HEK293 (cell line): ENCODE results near the gene FBN2.

Experiments used
- ZBTB21 ChIP-seq: fragments of 450-650 bp; formaldehyde crosslinking; IDR thresholded peaks from 2 replicates; pipeline ENCODE4 v1.5.1; 2017; ENCODE audit warnings: missing biosample characterization, missing genetic modification characterization
- ZFP3 ChIP-seq: fragments of 450-650 bp; formaldehyde crosslinking; IDR thresholded peaks from 2 replicates; pipeline ENCODE4 v1.5.1; 2016; ENCODE audit warnings: low read depth, missing biosample characterization, missing genetic modification characterization
- ZNF138 ChIP-seq: fragments of 450-650 bp; formaldehyde crosslinking; IDR thresholded peaks from 2 replicates; pipeline ENCODE4 v1.5.1; 2016; ENCODE audit warnings: missing biosample characterization, missing genetic modification characterization, borderline replicate concordance
- ZNF146 ChIP-seq: fragments of 450-650 bp; formaldehyde crosslinking; IDR thresholded peaks from 2 replicates; pipeline ENCODE4 v1.5.1; 2016; ENCODE audit warnings: missing biosample characterization, missing genetic modification characterization
- ZNF174 ChIP-seq: fragments of 450-650 bp; formaldehyde crosslinking; IDR thresholded peaks from 2 replicates; pipeline ENCODE4 v1.5.0; 2017; ENCODE audit warnings: missing biosample characterization, mild to moderate bottlenecking, missing genetic modification characterization
- ZNF302 ChIP-seq: fragments of 450-650 bp; formaldehyde crosslinking; IDR thresholded peaks from 2 replicates; pipeline ENCODE4 v1.5.1; 2016; ENCODE audit warnings: missing biosample characterization, missing genetic modification characterization, low read depth
- ZNF561 ChIP-seq: fragments of 450-650 bp; IDR thresholded peaks from 2 replicates; pipeline ENCODE4 v1.5.1; 2018; ENCODE audit warnings: missing biosample characterization, missing genetic modification characterization, borderline replicate concordance
- ZNF585B ChIP-seq: fragments of 450-650 bp; formaldehyde crosslinking; IDR thresholded peaks from 2 replicates; pipeline ENCODE4 v1.5.1; 2016; ENCODE audit warnings: missing biosample characterization, missing genetic modification characterization
- ZNF707 ChIP-seq: fragments of 450-650 bp; formaldehyde crosslinking; IDR thresholded peaks from 2 replicates; pipeline ENCODE4 v1.5.1; 2016; ENCODE audit warnings: missing biosample characterization, missing genetic modification characterization
- ZNF830 ChIP-seq: fragments of 450-650 bp; IDR thresholded peaks from 2 replicates; pipeline ENCODE4 v1.5.0; 2018; ENCODE audit warnings: missing biosample characterization, missing genetic modification characterization, low read depth, mild to moderate bottlenecking, moderate library complexity
- TF ChIP-seq, protein P1 (sequence below): fragments of 450-650 bp; formaldehyde crosslinking; IDR thresholded peaks from 2 replicates; pipeline ENCODE4 v1.5.1; 2016; ENCODE audit warnings: missing biosample characterization, missing genetic modification characterization
- TF ChIP-seq, protein P2 (sequence below): fragments of 450-650 bp; formaldehyde crosslinking; IDR thresholded peaks from 2 replicates; pipeline ENCODE4 v1.5.1; 2016; ENCODE audit warnings: missing biosample characterization, missing genetic modification characterization
- TF ChIP-seq, protein P3 (sequence below): fragments of 450-650 bp; formaldehyde crosslinking; IDR thresholded peaks from 2 replicates; pipeline ENCODE4 v1.5.1; 2016; ENCODE audit warnings: missing biosample characterization, missing genetic modification characterization
- TF ChIP-seq, protein P4 (sequence below): fragments of 450-650 bp; formaldehyde crosslinking; IDR thresholded peaks from 2 replicates; pipeline ENCODE4 v1.5.1; 2016; ENCODE audit warnings: missing biosample characterization, missing genetic modification characterization

DNA sequence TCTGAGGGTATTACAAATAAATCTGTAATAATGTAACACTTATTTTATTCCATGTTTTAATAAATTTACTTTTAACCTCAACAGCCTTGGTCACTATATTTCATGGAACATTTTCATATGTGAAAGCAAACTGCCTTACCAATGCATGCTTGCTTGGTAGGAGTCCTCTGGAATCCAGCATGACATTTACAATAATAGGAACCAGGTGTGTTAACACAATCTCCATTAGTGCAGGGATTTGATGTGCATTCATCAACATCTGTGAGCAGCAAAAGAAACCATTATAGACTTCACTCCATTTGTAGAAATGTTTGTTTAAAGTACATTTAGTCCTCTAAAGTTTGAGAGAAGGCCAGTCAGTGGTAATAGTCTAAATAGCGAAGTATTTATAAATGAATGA lies 159.4 kb downstream of the FBN2 start:
- TF ChIP-seq, protein P1, sequence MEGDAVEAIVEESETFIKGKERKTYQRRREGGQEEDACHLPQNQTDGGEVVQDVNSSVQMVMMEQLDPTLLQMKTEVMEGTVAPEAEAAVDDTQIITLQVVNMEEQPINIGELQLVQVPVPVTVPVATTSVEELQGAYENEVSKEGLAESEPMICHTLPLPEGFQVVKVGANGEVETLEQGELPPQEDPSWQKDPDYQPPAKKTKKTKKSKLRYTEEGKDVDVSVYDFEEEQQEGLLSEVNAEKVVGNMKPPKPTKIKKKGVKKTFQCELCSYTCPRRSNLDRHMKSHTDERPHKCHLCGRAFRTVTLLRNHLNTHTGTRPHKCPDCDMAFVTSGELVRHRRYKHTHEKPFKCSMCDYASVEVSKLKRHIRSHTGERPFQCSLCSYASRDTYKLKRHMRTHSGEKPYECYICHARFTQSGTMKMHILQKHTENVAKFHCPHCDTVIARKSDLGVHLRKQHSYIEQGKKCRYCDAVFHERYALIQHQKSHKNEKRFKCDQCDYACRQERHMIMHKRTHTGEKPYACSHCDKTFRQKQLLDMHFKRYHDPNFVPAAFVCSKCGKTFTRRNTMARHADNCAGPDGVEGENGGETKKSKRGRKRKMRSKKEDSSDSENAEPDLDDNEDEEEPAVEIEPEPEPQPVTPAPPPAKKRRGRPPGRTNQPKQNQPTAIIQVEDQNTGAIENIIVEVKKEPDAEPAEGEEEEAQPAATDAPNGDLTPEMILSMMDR (tag by site-specific recombination), result no peak
- TF ChIP-seq ZNF585B (tag by site-specific recombination) (no peak), ZFP3 (tag by site-specific recombination) (no peak), ZNF138 (tag by site-specific recombination) (no peak), ZNF830 (tag by site-specific recombination) (no peak), ZBTB21 (tag by site-specific recombination) (no peak), ZNF174 (tag by site-specific recombination) (no peak), ZNF707 (tag by site-specific recombination) (no peak), ZNF561 (tag by site-specific recombination) (no peak), ZNF146 (tag by site-specific recombination) (no peak), ZNF302 (no peak)
- TF ChIP-seq, protein P2, sequence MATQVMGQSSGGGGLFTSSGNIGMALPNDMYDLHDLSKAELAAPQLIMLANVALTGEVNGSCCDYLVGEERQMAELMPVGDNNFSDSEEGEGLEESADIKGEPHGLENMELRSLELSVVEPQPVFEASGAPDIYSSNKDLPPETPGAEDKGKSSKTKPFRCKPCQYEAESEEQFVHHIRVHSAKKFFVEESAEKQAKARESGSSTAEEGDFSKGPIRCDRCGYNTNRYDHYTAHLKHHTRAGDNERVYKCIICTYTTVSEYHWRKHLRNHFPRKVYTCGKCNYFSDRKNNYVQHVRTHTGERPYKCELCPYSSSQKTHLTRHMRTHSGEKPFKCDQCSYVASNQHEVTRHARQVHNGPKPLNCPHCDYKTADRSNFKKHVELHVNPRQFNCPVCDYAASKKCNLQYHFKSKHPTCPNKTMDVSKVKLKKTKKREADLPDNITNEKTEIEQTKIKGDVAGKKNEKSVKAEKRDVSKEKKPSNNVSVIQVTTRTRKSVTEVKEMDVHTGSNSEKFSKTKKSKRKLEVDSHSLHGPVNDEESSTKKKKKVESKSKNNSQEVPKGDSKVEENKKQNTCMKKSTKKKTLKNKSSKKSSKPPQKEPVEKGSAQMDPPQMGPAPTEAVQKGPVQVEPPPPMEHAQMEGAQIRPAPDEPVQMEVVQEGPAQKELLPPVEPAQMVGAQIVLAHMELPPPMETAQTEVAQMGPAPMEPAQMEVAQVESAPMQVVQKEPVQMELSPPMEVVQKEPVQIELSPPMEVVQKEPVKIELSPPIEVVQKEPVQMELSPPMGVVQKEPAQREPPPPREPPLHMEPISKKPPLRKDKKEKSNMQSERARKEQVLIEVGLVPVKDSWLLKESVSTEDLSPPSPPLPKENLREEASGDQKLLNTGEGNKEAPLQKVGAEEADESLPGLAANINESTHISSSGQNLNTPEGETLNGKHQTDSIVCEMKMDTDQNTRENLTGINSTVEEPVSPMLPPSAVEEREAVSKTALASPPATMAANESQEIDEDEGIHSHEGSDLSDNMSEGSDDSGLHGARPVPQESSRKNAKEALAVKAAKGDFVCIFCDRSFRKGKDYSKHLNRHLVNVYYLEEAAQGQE (tag by site-specific recombination), result no peak
- TF ChIP-seq, protein P3, sequence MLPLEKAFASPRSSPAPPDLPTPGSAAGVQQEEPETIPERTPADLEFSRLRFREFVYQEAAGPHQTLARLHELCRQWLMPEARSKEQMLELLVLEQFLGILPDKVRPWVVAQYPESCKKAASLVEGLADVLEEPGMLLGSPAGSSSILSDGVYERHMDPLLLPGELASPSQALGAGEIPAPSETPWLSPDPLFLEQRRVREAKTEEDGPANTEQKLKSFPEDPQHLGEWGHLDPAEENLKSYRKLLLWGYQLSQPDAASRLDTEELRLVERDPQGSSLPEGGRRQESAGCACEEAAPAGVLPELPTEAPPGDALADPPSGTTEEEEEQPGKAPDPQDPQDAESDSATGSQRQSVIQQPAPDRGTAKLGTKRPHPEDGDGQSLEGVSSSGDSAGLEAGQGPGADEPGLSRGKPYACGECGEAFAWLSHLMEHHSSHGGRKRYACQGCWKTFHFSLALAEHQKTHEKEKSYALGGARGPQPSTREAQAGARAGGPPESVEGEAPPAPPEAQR, result no peak
- TF ChIP-seq, protein P4, sequence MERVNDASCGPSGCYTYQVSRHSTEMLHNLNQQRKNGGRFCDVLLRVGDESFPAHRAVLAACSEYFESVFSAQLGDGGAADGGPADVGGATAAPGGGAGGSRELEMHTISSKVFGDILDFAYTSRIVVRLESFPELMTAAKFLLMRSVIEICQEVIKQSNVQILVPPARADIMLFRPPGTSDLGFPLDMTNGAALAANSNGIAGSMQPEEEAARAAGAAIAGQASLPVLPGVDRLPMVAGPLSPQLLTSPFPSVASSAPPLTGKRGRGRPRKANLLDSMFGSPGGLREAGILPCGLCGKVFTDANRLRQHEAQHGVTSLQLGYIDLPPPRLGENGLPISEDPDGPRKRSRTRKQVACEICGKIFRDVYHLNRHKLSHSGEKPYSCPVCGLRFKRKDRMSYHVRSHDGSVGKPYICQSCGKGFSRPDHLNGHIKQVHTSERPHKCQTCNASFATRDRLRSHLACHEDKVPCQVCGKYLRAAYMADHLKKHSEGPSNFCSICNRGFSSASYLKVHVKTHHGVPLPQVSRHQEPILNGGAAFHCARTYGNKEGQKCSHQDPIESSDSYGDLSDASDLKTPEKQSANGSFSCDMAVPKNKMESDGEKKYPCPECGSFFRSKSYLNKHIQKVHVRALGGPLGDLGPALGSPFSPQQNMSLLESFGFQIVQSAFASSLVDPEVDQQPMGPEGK, result no peak
